Colonic mucosa (tissue), 4 donors: ENCODE data around the gene RASSF10. TPM values are rescaled to one million over a fixed set of nuclear protein-coding genes. Genes with fewer than 3 reads are reported as not detected.

ENCODE experiments used
- DNase-seq: peaks from one replicate; pipeline ENCODE4 v3.0.0-alpha.2; 2020
- H3K27ac ChIP-seq: fragments of 200-600 bp; one replicate; pipeline ENCODE4 v1.8.0; 2021
- H3K27me3 ChIP-seq: fragments of 200-600 bp; one replicate; pipeline ENCODE4 v1.8.0; 2021
- H3K36me3 ChIP-seq: fragments of 200-600 bp; one replicate; pipeline ENCODE4 v1.8.0; 2021
- H3K4me1 ChIP-seq: fragments of 200-600 bp; one replicate; pipeline ENCODE4 v1.8.0; 2021; ENCODE audit warnings: mild to moderate bottlenecking
- H3K4me3 ChIP-seq: fragments of 200-600 bp; one replicate; pipeline ENCODE4 v1.8.0; 2021
- H3K9ac ChIP-seq, 2 donors: one replicate each; pipeline ENCODE4 v1.7.0; 2013; ENCODE audit warnings: control low read depth in 2 of 2, low read depth in 2 of 2, low read length in 2 of 2
- H3K9me3 ChIP-seq: fragments of 200-600 bp; one replicate; pipeline ENCODE4 v1.8.0; 2021
- CTCF ChIP-seq: fragments of 200-600 bp; IDR thresholded peaks from one replicate; pipeline ENCODE4 v1.8.0; 2022; ENCODE audit warnings: antibody characterized with exemption, mild to moderate bottlenecking
- intact Hi-C: fragments of 100-400 bp; cut with DNase I; formaldehyde crosslinking; loops from one replicate; pipeline ENCODE4 v1.14.1; 2022
- total RNA-seq, 2 donors: library from RNA; stranded (reverse); fragmentation: NEBNext Ultra II Directional in 1 of 2; extraction: Animal tissue kit (Norgen Biotek cat#: 25700) in 1 of 2; gene quantifications; one replicate each; pipeline ENCODE4 v1.2.1, GENCODE V29; 2021
- donor health status: healthy.
- donor health status: DM: no; HTN: no; CAD: no.
- donor health status: DM: no; HTN: no; CAD: no.

Gene RASSF10
- total RNA-seq, 2 donors from 2014 or later, result 1.4 to 4.7 TPM

GRCh38 chr11:13000116-13000515 lies 9.0 kb upstream of the RASSF10 start:
- no peaks in the 10 kb centered on the region for H3K4me1 ChIP-seq

GRCh38 chr11:13000721-13001120 lies 8.4 kb upstream of the RASSF10 start:
- intact Hi-C loops, result no loop called here

More at GRCh38 chr11:13000116-13000515, 9.0 kb upstream of the RASSF10 start:
- intact Hi-C loops, result no loop called here
- no peaks in the 10 kb centered on the region for H3K27me3 ChIP-seq
- no peak for DNase-seq
- H3K36me3 ChIP-seq, result no peaks in the 10 kb centered on the region
- no peak overlapping the region for H3K9ac ChIP-seq
- TF ChIP-seq CTCF, result no peak
- no peaks in the 10 kb centered on the region for H3K9me3 ChIP-seq
- no peak overlapping the region for H3K27ac ChIP-seq
- no peak overlapping the region for H3K4me3 ChIP-seq

GRCh38 chr11:13003736-13004493 lies 5.2 kb upstream of the RASSF10 start:
- intact Hi-C loops, result no loop called here
- no peak overlapping the region for H3K27ac ChIP-seq
- no peak overlapping the region for H3K4me3 ChIP-seq
- no peak overlapping the region for H3K9ac ChIP-seq
- peaks cover 4% of the 10 kb centered on the region for H3K4me1 ChIP-seq
- H3K27me3 ChIP-seq, result peaks cover 6% of the 10 kb centered on the region
- no peak for TF ChIP-seq CTCF
- no peaks in the 10 kb centered on the region for H3K36me3 ChIP-seq
- no peak for DNase-seq
- no peaks in the 10 kb centered on the region for H3K9me3 ChIP-seq

More at GRCh38 chr11:13000721-13001120, 8.4 kb upstream of the RASSF10 start:
- H3K9me3 ChIP-seq, result no peaks in the 10 kb centered on the region
- no peaks in the 10 kb centered on the region for H3K27me3 ChIP-seq
- no peak overlapping the region for H3K9ac ChIP-seq
- DNase-seq, result no peak
- no peaks in the 10 kb centered on the region for H3K36me3 ChIP-seq
- H3K4me1 ChIP-seq, result no peaks in the 10 kb centered on the region
- no peak overlapping the region for H3K27ac ChIP-seq
- TF ChIP-seq CTCF, result no peak
- H3K4me3 ChIP-seq, result no peak overlapping the region

- no peaks in the 10 kb centered on the region for H3K36me3 ChIP-seq
- intact Hi-C loops, result no loop called here
- no peak overlapping the region for H3K9ac ChIP-seq
- DNase-seq, result no peak
- H3K27me3 ChIP-seq, result peaks cover 23% of the 10 kb centered on the region
- no peak overlapping the region for H3K27ac ChIP-seq
- H3K4me3 ChIP-seq, result no peak overlapping the region
- H3K4me1 ChIP-seq, result peaks cover 11% of the 10 kb centered on the region
- no peaks in the 10 kb centered on the region for H3K9me3 ChIP-seq
- no peak for TF ChIP-seq CTCF
These were observed 1.7 kb upstream of the RASSF10 start for GRCh38 chr11:13007182-13008060.

GRCh38 chr11:13008061-13008435 lies 1.1 kb upstream of the RASSF10 start:
- no peak overlapping the region for H3K4me3 ChIP-seq
- H3K27me3 ChIP-seq, result peaks cover 26% of the 10 kb centered on the region

More at GRCh38 chr11:13008061-13008435, 1.1 kb upstream of the RASSF10 start:
- Histone ChIP-seq H3K27ac (no peak overlapping the region), H3K9me3 (no peaks in the 10 kb centered on the region), H3K4me1 (peaks cover 14% of the 10 kb centered on the region), H3K9ac (no peak overlapping the region), H3K36me3 (no peaks in the 10 kb centered on the region)
- TF ChIP-seq CTCF, result no peak
- intact Hi-C loops, result no loop called here
- DNase-seq, result peak; percentile 26
